ENCODE results near the gene CCDC91.

DNA sequence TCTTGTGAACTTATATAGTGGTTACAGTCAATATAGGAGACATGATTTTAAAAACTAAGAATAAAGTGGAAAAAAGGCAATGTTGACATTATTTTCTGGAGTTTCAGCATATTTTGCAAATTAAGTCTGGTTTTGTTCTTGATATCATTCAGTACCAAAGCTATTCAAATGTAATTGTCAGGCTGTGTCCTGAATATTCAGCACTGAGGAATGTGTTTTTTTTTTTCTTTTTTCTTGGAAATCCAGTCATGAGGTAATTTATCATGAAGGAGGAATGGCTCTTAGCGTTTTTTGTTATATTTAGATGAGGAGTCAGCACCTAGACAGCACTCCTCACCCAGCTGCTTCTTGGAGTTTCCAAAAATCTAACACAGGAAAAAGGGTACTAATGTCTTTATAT, 225.5 kb downstream of the CCDC91 start:
- TF ChIP-seq, protein P1, sequence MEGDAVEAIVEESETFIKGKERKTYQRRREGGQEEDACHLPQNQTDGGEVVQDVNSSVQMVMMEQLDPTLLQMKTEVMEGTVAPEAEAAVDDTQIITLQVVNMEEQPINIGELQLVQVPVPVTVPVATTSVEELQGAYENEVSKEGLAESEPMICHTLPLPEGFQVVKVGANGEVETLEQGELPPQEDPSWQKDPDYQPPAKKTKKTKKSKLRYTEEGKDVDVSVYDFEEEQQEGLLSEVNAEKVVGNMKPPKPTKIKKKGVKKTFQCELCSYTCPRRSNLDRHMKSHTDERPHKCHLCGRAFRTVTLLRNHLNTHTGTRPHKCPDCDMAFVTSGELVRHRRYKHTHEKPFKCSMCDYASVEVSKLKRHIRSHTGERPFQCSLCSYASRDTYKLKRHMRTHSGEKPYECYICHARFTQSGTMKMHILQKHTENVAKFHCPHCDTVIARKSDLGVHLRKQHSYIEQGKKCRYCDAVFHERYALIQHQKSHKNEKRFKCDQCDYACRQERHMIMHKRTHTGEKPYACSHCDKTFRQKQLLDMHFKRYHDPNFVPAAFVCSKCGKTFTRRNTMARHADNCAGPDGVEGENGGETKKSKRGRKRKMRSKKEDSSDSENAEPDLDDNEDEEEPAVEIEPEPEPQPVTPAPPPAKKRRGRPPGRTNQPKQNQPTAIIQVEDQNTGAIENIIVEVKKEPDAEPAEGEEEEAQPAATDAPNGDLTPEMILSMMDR (conservative IDR thresholded peaks at IDR 0.05; ENCODE audit: low read depth, low read length): no peak
- TF ChIP-seq MAZ (IDR thresholded peaks at IDR 0.05; ENCODE audit: borderline replicate concordance, low read depth, low read length): no peak
- no peak for TF ChIP-seq POLR2A (IDR thresholded peaks at IDR 0.05; ENCODE audit: low read depth, low read length)
- no peak for TF ChIP-seq BHLHE40 (IDR thresholded peaks at IDR 0.05; ENCODE audit: low read depth, low read length)
- TF ChIP-seq CEBPB (IDR thresholded peaks at IDR 0.05; ENCODE audit: low read depth, low read length): no peak
- TF ChIP-seq, protein P2, sequence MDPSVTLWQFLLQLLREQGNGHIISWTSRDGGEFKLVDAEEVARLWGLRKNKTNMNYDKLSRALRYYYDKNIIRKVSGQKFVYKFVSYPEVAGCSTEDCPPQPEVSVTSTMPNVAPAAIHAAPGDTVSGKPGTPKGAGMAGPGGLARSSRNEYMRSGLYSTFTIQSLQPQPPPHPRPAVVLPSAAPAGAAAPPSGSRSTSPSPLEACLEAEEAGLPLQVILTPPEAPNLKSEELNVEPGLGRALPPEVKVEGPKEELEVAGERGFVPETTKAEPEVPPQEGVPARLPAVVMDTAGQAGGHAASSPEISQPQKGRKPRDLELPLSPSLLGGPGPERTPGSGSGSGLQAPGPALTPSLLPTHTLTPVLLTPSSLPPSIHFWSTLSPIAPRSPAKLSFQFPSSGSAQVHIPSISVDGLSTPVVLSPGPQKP (IDR thresholded peaks at IDR 0.05; ENCODE audit: borderline replicate concordance, low read depth, low read length): no peak
- TF ChIP-seq RAD21 (IDR thresholded peaks at IDR 0.05; ENCODE audit: low read length): no peak

All from IMR-90 (cell line).